HG03108 (cell line): ENCODE measurements around the gene DPH2.

Experiments
- ATAC-seq: cut with Tn5 transposase; IDR thresholded peaks from one replicate; pipeline ENCODE4 v1.9.1; 2021; ENCODE audit warnings: moderate library complexity; ENCODE audit not compliant: unreplicated experiment

DPH2 gene

DNA sequence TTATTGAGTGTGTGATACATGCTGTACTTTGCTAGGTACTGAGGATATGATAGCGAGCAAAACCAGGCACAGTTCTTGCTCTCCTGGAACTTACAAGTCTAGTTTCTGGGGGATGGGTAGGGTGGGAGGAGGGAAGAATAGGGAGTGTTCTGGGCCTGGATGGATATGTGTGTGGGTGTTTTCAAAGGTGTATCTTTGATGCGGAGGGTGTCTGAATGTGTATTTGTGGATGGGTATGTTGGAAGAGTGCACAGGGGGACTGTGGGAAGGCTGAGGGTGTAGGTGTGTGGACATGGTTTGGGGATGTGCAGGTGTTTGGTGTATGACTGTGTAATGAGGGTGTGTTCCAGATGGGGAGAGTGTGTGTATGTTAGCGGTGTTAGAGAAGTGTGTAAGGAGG lies 4.5 kb upstream of the DPH2 start:
- ATAC-seq = no peak

- no peak for ATAC-seq
These were observed 1.4 kb upstream of the DPH2 start for GRCh38 chr1:43968348-43968948.

- ATAC-seq = no peak
These were observed 429 bp upstream of the DPH2 start for GRCh38 chr1:43969416-43969745.

GRCh38 chr1:43970502-43970901 lies 692 bp downstream of the DPH2 start:
- ATAC-seq = no peak

DNA sequence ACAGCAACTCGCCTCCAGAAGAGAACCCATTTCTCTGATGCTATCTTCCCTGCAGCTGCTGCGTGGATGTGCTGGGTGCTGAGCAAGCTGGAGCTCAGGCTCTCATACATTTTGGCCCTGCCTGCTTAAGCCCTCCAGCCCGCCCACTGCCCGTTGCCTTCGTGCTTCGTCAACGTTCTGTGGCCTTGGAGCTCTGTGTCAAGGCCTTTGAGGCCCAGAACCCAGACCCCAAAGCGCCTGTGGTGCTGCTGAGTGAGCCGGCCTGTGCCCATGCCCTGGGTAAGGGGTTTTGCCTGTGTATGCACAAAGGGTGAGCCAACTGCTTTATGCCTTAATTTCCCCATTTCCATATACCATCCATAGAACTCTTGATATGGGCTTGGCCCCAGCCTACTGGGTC lies 1.1 kb downstream of the DPH2 start:
- ATAC-seq = no peak

DNA sequence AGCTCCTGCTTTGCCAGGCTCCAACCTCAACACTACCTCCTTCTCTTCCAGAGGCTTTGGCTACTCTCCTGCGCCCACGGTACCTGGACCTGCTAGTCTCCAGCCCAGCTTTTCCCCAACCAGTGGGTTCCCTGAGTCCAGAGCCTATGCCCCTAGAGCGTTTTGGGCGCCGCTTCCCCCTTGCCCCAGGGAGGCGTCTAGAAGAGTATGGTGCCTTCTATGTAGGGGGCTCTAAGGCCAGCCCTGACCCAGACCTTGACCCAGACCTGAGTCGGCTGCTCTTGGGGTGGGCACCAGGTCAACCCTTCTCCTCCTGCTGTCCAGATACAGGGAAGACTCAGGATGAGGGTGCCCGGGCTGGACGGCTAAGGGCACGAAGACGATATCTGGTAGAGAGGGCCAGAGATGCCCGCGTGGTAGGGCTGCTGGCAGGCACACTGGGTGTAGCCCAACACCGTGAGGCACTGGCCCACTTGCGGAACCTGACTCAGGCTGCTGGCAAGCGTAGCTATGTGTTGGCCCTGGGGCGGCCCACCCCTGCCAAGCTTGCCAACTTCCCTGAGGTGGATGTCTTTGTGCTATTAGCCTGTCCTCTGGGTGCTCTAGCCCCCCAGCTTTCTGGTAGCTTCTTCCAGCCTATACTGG lies 1.6 kb downstream of the DPH2 start:
- ATAC-seq = no peak

GRCh38 chr1:43973981-43974442 lies 4.2 kb downstream of the DPH2 start:
- no peak for ATAC-seq

GRCh38 chr1:43974443-43975248 lies 4.8 kb downstream of the DPH2 start, which contains the start of gene ATP6V0B:
Gene ATP6V0B, plus strand, starts transcription at chr1:43974960. Its CDS starts 81 bp downstream, at chr1:43975041.
- ATAC-seq = peak; percentile 49

DNA sequence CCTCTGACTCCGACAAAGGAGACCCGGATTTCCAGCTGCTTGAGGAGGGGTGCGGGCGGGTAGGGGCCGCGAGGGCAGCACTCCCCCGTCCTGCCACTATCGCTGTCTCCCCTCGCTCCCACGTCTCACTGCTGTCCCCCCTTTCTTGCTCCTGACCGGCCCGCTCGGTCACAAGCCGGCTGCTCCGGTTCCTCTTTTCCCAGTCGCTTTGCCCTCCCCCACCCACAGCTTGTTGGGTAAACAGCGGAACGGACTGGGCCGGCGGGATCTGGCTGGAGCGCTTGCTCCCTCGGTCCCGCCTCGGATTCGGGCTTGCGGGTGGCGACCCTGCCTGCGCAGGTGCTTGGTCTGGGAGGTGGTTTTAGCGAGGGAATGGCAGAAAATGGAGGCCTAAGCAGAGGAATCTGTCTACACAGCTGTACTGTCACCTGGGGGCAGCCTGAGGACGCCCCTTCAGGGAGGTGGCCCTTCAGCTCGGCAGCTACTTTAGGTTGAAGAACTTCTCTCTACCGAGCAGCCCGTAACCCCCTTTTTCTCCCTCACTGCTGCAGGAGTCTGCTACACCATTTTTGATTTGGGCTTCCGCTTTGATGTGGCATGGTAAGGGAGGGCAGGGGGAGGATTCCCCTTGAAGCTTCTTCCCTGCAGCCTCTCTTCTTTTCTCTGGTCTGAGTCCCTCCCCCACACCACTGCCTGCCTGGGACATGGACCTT lies 5.6 kb downstream of the DPH2 start:
- no peak for ATAC-seq

DNA sequence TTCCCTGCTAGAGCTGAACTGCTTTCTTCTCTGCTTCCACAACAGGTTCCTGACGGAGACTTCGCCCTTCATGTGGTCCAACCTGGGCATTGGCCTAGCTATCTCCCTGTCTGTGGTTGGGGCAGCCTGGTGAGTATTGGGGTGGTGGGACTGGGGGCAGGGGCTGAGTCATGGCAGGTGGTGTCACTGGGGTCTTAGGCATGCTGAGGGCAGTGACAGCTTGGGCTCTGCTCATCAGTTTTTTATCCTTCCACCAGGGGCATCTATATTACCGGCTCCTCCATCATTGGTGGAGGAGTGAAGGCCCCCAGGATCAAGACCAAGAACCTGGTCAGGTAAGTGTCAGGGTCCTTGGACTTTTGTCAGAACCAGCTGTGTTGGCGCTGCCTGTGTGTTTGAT lies 6.2 kb downstream of the DPH2 start:
- no peak for ATAC-seq

DNA sequence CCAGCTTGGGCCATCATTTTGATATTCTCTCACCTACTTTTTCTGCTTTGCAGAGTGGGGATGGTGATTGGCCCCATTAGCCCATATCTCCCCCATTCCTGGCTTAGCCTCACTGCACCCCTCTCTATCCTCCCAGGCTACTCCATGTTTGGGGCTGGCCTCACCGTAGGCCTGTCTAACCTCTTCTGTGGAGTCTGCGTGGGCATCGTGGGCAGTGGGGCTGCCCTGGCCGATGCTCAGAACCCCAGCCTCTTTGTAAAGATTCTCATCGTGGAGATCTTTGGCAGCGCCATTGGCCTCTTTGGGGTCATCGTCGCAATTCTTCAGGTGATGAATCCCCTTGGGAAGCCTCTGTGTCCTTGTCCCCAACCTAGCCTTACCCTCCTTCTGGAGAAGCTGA lies 7.1 kb downstream of the DPH2 start:
- no peak for ATAC-seq

- no peak for ATAC-seq
These were observed 7.8 kb downstream of the DPH2 start for GRCh38 chr1:43977376-43978263.

DNA sequence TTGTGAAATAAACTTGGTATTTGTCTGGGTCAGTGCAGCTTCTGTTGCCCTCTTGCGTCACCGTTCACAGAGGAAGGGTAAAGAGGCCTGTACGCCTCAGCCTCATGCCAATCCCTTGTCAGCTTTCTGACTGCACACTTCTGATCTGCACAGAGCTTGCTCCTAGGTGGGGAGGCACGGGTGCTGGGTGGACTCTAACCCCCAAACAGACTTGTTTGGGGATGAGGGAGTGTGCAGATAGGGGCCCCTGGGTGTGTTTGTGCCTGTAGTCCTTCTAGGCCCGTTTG lies 8.4 kb downstream of the DPH2 start:
- ATAC-seq = no peak

- ATAC-seq = no peak
These were observed 8.9 kb downstream of the DPH2 start, which contains the start of gene B4GALT2 for GRCh38 chr1:43978551-43979260. Gene B4GALT2, plus strand, starts transcription at chr1:43979210. Its CDS starts 1,951 bp downstream, at chr1:43981161.

DNA sequence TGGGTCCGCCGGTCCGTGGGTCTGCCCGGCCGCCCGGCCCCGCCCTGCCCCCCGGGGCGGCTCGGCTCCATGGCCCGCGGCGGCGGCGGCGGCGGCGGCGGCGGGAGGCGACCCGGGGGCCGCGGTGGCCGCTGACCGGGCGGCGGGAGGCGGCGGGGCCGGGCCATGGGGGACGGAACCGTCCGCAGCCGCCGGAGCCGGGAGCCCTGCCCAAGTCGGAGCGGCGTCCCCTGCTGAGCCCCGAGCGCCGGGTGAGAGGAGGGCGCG lies 9.4 kb downstream of the DPH2 start:
- no peak for ATAC-seq

DNA sequence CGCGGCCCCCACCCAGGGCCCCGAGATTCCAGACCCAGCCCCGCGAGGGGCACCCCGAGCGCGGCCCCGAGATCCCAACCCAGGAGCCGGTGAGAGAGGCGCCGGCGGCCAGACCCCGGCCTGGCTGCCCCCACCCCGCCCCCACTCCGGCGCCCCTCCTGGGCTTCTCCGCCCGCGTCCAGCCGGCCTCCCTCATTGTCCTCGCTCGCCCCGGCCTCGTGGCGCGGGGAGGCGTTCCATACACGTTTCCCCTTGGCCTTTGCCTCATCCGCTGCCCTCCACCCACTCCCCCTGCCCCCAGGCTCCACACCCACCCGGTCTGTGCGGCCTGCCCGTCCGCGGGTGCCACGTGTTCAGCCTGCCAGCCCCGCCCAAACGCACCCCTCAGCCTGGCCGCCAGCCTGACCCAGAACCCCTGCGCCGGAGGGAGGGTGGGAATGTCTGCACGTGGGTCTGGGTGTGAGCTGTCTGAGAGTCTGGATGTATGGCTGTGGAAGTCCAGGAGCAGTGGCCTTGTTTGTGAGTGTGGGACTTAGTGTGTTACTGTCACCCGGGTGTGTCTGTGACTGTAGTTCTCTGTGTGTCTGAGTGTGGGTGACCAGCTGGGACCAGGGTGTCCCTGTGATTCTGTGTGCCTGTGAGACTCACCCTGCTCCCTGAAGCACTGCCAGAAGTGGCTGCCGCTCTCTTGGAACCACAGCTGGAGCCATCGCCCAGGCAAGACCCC lies 9.9 kb downstream of the DPH2 start:
- ATAC-seq = no peak

GRCh38 chr1:43980255-43981134 lies 10.7 kb downstream of the DPH2 start:
- ATAC-seq = no peak

DNA sequence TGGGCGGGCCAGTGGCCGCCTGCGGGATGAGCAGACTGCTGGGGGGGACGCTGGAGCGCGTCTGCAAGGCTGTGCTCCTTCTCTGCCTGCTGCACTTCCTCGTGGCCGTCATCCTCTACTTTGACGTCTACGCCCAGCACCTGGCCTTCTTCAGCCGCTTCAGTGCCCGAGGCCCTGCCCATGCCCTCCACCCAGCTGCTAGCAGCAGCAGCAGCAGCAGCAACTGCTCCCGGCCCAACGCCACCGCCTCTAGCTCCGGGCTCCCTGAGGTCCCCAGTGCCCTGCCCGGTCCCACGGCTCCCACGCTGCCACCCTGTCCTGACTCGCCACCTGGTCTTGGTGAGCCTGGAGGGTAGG lies 11.3 kb downstream of the DPH2 start:
- ATAC-seq = no peak

GRCh38 chr1:43981636-43982035 lies 11.8 kb downstream of the DPH2 start:
- ATAC-seq = no peak
